Pons (tissue), 1 donor: ENCODE data around the gene CEP135.
"Not testable (repeated sequence)": the region's sequence is repeated elsewhere in the genome, so short reads cannot be mapped to it uniquely, and the experiment has no call there.

Source experiments
- DNase-seq: peaks from one replicate; pipeline ENCODE4 v3.0.0-alpha.2; 2016; ENCODE audit warnings: low spot score

Gene CEP135

GRCh38 chr4:55947254-55947882 lies 1.4 kb upstream of the CEP135 start:
- DNase-seq: no peak

GRCh38 chr4:55947912-55948725 lies 626 bp upstream of the CEP135 start:
- no peak for DNase-seq

GRCh38 chr4:55949482-55949802 lies 697 bp downstream of the CEP135 start:
- no peak for DNase-seq

GRCh38 chr4:55951191-55951922 lies 2.6 kb downstream of the CEP135 start:
- DNase-seq: no peak

GRCh38 chr4:55955710-55956109 lies 7.0 kb downstream of the CEP135 start:
- no peak for DNase-seq

GRCh38 chr4:55959655-55960054 lies 10.9 kb downstream of the CEP135 start:
- no peak for DNase-seq

- DNase-seq: no peak
Measured at GRCh38 chr4:55964046-55964445, 15.3 kb downstream of the CEP135 start.

GRCh38 chr4:55965585-55965984 lies 16.8 kb downstream of the CEP135 start:
- no peak for DNase-seq

- not testable (repeated sequence) for DNase-seq
Measured at GRCh38 chr4:55966324-55966723, 17.6 kb downstream of the CEP135 start.

- DNase-seq: no peak
Measured at GRCh38 chr4:55967376-55967775, 18.6 kb downstream of the CEP135 start.

- DNase-seq: no peak
Measured at GRCh38 chr4:55973650-55974049, 24.9 kb downstream of the CEP135 start.

- no peak for DNase-seq
Measured at GRCh38 chr4:55977811-55978210, 29.1 kb downstream of the CEP135 start.

GRCh38 chr4:55979562-55979961 lies 30.8 kb downstream of the CEP135 start:
- DNase-seq: no peak

- DNase-seq: no peak
Measured at GRCh38 chr4:55980725-55981124, 32.0 kb downstream of the CEP135 start.

GRCh38 chr4:55982976-55983375 lies 34.2 kb downstream of the CEP135 start:
- no peak for DNase-seq

GRCh38 chr4:55989766-55990165 lies 41.0 kb downstream of the CEP135 start:
- no peak for DNase-seq

- DNase-seq: no peak
Measured at GRCh38 chr4:55993994-55994663, 45.4 kb downstream of the CEP135 start.

- DNase-seq: no peak
Measured at GRCh38 chr4:55996646-55997045, 47.9 kb downstream of the CEP135 start.

- DNase-seq: no peak
Measured at GRCh38 chr4:56003606-56004005, 54.9 kb downstream of the CEP135 start.

GRCh38 chr4:56004235-56004634 lies 55.5 kb downstream of the CEP135 start:
- DNase-seq: no peak

- no peak for DNase-seq
Measured at GRCh38 chr4:56007154-56007553, 58.4 kb downstream of the CEP135 start.

- no peak for DNase-seq
Measured at GRCh38 chr4:56008206-56008605, 59.5 kb downstream of the CEP135 start.

- no peak for DNase-seq
Measured at GRCh38 chr4:56026596-56026995, 77.9 kb downstream of the CEP135 start.
